ENCODE measurements around the gene TRIO.

DNA sequence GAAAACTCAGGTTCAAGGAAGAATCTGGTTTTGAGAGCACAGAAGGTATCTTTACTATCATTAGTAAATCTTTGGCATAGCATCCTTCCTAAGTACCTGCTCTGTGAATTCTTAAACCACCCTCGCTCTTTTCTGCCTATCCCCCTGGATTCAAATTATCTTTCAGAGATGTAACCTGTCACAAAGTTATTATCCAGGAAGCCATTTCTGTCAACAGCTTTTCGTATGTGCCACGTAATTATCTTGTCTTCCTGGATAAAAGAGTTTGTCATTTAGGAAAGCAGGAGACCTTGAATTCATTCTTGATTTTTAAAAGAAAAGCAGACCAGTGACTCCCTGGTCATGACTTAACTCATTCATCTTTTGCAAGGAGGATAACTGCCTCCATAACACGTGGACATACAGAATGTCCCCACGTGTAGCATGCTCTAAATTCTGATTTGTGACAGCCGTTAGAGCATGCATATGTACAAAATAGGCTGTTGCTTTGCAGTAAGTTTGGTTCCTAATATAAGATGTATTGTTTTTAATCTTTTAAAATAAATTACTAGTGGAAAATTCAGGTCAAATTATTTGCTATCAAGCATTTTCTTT is 189.0 kb downstream of the TRIO start:
- TF ChIP-seq, protein P1, sequence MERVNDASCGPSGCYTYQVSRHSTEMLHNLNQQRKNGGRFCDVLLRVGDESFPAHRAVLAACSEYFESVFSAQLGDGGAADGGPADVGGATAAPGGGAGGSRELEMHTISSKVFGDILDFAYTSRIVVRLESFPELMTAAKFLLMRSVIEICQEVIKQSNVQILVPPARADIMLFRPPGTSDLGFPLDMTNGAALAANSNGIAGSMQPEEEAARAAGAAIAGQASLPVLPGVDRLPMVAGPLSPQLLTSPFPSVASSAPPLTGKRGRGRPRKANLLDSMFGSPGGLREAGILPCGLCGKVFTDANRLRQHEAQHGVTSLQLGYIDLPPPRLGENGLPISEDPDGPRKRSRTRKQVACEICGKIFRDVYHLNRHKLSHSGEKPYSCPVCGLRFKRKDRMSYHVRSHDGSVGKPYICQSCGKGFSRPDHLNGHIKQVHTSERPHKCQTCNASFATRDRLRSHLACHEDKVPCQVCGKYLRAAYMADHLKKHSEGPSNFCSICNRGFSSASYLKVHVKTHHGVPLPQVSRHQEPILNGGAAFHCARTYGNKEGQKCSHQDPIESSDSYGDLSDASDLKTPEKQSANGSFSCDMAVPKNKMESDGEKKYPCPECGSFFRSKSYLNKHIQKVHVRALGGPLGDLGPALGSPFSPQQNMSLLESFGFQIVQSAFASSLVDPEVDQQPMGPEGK (CRISPR knock-in tag; IDR thresholded peaks at IDR 0.05; ENCODE audit: borderline replicate concordance) = no peak
- TF ChIP-seq CSDC2 (CRISPR knock-in tag; IDR thresholded peaks at IDR 0.05) (no peak), ESRRG (CRISPR knock-in tag; IDR thresholded peaks at IDR 0.05) (no peak), ZFP3 (CRISPR knock-in tag; IDR thresholded peaks at IDR 0.05) (no peak)
- TF ChIP-seq, protein P2, sequence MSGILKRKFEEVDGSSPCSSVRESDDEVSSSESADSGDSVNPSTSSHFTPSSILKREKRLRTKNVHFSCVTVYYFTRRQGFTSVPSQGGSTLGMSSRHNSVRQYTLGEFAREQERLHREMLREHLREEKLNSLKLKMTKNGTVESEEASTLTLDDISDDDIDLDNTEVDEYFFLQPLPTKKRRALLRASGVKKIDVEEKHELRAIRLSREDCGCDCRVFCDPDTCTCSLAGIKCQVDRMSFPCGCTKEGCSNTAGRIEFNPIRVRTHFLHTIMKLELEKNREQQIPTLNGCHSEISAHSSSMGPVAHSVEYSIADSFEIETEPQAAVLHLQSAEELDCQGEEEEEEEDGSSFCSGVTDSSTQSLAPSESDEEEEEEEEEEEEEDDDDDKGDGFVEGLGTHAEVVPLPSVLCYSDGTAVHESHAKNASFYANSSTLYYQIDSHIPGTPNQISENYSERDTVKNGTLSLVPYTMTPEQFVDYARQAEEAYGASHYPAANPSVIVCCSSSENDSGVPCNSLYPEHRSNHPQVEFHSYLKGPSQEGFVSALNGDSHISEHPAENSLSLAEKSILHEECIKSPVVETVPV (CRISPR knock-in tag; IDR thresholded peaks at IDR 0.05) = no peak
